Medulla oblongata (tissue), 1 donor: ENCODE results near the gene HTR7.

Source experiments
- DNase-seq: peaks from one replicate; pipeline ENCODE4 v3.0.0-alpha.2; 2015; ENCODE audit errors: extremely low spot score

HTR7 gene

DNA sequence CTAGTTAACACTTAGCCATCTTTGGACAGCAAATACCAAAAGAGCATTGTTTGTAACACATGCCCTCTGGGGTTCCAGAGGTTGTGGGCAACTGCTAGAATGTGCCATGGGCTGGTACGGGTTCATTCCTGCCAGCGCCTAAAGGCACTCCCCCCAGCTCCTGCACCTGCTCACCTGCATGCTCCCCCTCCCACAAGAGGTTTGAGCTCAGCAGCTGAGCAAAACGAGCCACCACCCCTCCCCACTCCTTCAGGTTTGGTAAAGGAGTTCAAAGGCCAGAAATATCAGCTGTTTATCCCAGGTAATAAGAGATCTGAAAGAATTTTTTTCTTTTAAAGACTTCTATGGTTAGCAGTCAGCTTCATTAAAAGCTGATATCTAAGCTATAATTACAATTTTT lies 53.5 kb downstream of the HTR7 start:
- DNase-seq, result no peak

GRCh38 chr10:90801608-90802007 lies 56.2 kb downstream of the HTR7 start:
- DNase-seq, result no peak

DNA sequence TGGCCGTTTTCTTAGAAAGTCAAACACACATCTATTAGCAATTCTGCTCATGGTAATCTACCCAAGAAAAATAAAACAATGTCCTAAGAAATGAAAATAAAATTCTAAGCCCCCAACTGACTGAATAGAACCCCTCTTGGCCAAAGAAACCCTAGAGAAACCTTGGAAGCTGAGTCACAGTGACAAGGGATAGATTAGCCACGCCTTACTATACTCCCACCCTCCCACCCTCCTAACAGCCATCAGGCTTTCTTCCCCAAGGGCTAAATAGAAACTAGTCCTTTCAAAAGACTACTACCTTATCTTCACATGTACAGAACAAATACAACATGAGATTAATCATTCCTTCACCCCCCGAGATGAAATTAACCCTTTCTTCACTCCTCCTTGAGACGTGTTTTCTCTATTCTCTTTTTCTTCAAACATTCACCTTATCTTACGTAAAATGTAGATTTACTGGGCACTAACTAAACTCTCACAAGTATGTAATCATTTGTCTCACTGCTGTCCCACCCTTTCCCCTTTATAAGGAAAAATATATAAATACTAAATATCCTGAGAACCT lies 57.5 kb downstream of the HTR7 start:
- no peak for DNase-seq

- no peak for DNase-seq
These were observed 58.7 kb downstream of the HTR7 start for GRCh38 chr10:90799172-90799571.

- no peak for DNase-seq
These were observed 59.4 kb downstream of the HTR7 start for GRCh38 chr10:90798482-90798881.

DNA sequence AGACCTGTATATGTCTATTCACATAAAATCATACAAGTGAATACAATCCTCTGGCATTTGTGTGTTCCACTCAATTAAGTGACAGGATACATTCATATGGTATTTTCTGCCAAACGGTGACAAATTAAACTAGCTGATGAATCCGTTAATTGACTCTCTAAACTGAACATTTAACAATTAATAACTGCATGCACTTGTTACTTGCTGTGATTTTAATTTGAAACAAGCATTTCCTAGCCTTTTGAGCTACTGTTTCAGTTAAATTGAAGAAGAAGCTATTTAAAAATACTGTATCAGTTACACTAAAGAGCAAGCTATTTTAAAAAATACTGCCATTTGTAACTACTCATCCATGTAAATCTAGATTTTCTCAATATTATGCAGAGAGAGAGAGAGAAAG lies 67.4 kb downstream of the HTR7 start:
- DNase-seq, result no peak

GRCh38 chr10:90788968-90789367 lies 68.9 kb downstream of the HTR7 start:
- DNase-seq, result peak; percentile 14

DNA sequence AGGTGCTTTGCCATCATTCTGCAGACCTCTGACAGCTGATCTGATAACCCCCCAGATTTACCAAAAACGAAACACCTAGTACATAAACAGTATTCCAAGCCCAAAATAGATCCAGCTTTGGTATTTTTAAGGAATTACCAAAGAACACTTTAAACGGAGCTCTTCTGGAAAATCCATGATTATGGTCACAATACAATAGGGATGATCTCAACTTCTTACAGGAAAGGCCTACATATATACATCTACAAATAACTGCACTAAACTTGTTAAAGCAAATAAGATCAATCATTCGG lies 69.7 kb downstream of the HTR7 start:
- DNase-seq, result no peak

GRCh38 chr10:90787393-90788198 lies 70.2 kb downstream of the HTR7 start:
- DNase-seq, result peak; percentile 56

DNA sequence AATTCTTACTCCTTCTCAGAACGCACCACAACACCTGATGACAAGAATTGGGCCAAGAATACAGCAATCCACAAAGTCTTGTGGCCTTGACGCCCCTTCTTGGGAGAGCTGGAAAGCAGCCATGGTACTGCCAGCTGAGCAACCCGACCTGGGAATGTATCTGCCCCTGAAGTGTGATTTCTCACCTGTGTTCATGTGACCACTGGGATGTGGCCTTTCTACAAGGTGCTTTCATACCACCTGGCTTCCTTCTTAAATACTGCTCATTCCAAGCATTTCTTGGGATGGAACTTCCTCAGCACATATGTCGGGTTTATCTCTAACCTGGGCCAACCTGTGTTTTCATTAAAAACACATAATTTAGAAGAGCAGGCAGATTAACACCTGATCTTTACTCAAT lies 72.1 kb downstream of the HTR7 start:
- no peak for DNase-seq

- no peak for DNase-seq
These were observed 73.1 kb downstream of the HTR7 start for GRCh38 chr10:90784771-90785170.

- no peak for DNase-seq
These were observed 77.4 kb downstream of the HTR7 start for GRCh38 chr10:90780488-90780887.

DNA sequence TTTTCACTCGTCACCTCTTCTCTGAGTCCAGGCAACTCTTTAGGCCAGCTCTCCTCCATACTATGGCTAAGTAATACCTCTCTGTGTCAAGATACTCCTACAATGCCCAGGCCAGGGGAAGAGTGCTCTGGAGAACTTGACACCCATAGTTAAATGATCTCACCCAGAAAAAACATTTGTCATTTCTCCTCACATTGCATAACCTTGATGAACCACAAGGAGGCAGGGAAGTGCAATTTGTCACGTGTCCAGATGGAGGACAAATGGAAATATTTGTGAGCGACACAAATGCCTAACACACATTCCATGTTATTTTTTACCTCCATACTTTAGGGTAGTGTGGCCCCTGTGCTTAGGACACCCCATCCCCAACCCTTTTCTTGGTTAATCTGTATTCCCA lies 78.3 kb downstream of the HTR7 start:
- DNase-seq, result no peak

DNA sequence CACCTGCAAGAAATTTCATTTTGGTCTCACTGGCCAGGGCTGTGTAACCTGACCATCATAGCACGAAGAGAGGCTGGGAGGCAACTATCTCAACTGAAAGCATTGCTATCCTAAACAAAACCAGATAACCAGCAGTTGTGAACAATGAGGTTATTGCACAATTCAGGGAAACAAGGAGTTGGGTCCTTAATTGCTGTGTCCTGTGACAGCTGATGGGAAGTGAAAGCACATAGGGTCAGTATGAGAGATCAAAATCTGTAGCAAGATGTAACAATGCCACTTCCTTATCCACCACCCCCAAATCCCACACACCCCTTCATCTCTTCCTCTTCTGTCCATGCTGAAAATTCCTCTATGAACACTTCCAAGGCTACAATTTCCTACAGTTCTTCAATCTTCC lies 80.2 kb downstream of the HTR7 start:
- peak; percentile 69 for DNase-seq

- peak; percentile 77 for DNase-seq
These were observed 82.3 kb downstream of the HTR7 start for GRCh38 chr10:90775351-90776028.

DNA sequence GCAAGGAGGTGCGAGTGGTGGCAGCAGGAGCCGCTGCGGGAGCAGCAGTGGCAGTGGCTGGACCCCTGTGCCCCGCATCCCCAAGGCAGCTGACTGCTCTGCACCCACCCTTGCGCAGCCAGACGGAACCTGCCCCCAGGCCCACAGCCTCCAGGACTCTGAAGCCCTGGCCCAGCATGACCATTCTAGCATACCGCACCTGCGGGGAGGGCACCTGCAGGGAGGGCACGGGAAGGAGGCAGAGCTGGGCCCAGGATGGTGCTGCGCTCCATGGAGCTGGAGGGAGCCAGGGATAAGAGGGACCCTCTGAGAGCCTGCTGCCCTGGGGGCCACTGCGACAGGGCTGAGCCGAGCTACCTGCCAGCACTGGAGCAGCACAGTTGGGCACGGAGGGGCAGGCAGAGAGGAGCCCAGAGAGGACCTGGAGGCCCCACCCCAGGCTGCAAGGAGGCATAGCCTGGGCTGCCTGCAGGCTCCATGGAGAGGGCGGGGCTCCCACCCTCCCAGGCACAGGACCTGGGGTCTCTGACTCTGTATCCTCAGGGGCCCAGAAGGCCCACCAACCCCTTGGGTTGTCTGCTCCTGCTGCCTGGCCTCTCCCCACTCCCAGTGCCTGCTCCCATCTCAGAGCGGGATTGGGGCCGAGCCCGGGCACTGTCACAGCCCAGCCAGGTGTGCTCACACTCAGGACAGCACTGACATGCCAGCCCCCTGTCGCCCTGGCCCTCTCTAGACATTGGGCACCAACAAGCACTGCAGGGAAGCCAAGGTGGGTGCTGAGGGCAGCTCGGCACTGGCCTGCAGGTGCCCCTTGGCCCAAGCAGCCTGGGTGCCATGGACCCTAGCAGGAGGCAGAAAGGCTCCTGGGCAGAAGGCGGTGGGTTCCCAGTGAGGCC lies 87.6 kb downstream of the HTR7 start:
- no peak for DNase-seq

- DNase-seq, result peak; percentile 53
These were observed 106.5 kb downstream of the HTR7 start for GRCh38 chr10:90751107-90751997.

DNA sequence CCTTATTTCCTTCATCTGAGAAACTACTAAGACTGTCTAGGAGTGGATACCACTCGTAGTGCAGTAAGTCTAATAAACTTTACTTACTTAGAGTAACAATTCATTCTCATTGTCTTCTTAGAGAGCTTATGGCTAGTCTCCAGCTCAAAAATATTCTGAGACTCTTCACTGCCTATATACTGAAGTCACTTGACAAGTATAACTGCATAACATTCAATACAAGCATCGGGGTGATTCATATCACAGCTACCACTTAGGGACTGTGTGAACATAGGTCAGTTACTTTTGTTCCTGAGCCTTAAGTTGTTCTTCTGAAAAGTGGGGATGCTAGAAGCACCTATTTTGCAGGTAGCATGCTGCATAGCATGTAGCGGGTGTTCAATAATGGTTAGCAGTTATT lies 111.0 kb downstream of the HTR7 start:
- DNase-seq, result no peak

DNA sequence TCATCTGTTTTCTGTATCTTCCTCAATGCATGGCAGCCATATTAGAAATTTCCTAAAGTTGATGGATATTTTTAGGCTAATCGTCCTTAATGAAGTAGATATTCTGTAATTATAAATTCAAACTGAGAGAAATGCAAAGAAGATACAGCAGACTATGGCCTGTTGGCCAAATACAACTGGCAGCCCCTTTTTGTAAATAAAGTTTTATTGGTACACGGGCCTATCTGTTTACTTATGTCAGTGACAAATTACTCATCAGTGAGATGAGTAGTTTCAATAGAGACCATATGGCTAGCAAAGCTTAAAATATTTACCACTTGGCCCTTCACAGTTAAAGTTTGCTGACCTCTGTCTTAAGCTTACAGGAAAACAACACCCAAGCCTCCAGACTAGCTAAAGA lies 112.3 kb downstream of the HTR7 start:
- no peak for DNase-seq

DNA sequence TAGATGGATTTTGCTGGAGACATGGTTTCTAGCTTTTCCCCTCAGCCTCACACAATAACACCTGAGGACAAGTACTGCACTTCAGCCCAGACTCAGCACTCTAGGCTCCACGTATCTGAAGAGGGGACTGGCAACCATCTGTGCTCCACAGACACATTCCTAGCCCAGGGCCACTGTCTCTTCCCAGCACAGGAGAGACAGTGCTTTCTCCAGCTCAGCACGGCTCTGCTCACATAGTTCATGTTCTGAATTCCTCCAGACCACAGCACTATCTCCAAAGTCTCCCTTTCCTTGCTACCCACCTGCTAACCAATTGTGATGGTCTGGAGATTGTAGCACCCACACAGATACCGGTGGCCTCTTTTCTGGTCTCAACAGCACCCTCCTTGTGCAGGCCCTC lies 114.5 kb downstream of the HTR7 start:
- no peak for DNase-seq

DNA sequence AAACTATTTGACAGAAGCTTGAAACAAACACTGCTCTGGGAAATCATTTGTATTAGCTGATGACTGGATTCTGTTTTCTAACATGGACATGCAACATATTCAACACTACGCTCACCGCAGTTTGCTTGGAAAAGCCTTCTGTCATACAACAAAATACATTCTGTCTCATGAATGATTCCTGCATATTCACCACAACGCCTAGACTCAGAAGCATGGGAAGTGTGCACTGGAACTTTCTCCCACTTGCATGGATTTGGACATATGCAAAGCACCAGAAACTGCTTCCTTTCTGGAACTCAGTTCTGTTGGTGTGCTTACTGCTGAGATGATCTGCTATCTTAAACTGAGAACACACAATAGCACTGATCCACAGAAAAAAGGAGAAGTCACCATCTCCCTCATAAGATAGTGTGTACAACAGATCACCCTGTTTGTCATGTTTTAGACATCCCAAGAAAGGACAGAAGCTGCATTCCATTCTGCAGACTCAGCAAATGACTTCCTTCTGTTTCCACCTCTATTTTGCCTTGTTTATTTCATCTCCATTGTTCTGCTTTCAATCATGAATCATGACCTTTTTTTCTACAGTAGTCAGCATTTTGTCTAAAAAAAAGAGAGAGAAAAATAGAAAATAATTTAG lies 115.8 kb downstream of the HTR7 start:
- DNase-seq, result peak; percentile 67
